Loucy (cell line): ENCODE measurements around the gene GTF3C1.

Experiments used
- H2AFZ ChIP-seq: fragments of 200-600 bp; sonication (generic); 2 replicates; pipeline ENCODE4 v1.6.0; 2016; ENCODE audit warnings: antibody characterized with exemption, mild to moderate bottlenecking, low read length, moderate library complexity
- H3F3A ChIP-seq: fragments of 200-600 bp; 2 replicates; pipeline ENCODE4 v1.6.0; 2016; ENCODE audit warnings: antibody characterized with exemption, low read depth, mild to moderate bottlenecking
- H3K27me3 ChIP-seq: fragments of 200-600 bp; sonication (generic); 2 replicates; pipeline ENCODE4 v1.6.1; 2014; ENCODE audit warnings: low read length, mild to moderate bottlenecking; ENCODE audit not compliant: insufficient read depth, poor library complexity, severe bottlenecking
- H3K36me3 ChIP-seq: fragments of 200-600 bp; sonication (generic); 2 replicates; pipeline ENCODE4 v1.6.1; 2016; ENCODE audit warnings: low read length; ENCODE audit not compliant: insufficient read depth
- H3K4me1 ChIP-seq: fragments of 200-600 bp; sonication (generic); 2 replicates; pipeline ENCODE4 v1.5.1; 2014; ENCODE audit warnings: low read length, mild to moderate bottlenecking; ENCODE audit not compliant: insufficient read depth, poor library complexity, severe bottlenecking
- H3K4me2 ChIP-seq: fragments of 200-600 bp; sonication (generic); 2 replicates; pipeline ENCODE4 v1.6.0; 2014; ENCODE audit warnings: antibody characterized with exemption, low read length, low read depth, mild to moderate bottlenecking; ENCODE audit not compliant: poor library complexity, severe bottlenecking
- H3K4me3 ChIP-seq: fragments of 200-600 bp; sonication (generic); 2 replicates; pipeline ENCODE4 v1.5.1; 2014; ENCODE audit warnings: low read length, mild to moderate bottlenecking, mixed read lengths; ENCODE audit not compliant: poor library complexity, severe bottlenecking
- H3K79me2 ChIP-seq: fragments of 200-600 bp; sonication (generic); 2 replicates; pipeline ENCODE4 v1.6.1; 2014; ENCODE audit warnings: low read length; ENCODE audit not compliant: insufficient read depth
- H3K9ac ChIP-seq: fragments of 200-600 bp; sonication (generic); 2 replicates; pipeline ENCODE4 v1.6.0; 2014; ENCODE audit warnings: mild to moderate bottlenecking, low read depth, low read length, moderate library complexity; ENCODE audit not compliant: poor library complexity, severe bottlenecking
- H3K9me2 ChIP-seq: fragments of 200-600 bp; sonication (generic); replicated peaks from 2 replicates; pipeline ENCODE4 v1.6.1; 2016; ENCODE audit warnings: low read depth, low read length, mixed read lengths
- H3K9me3 ChIP-seq: fragments of 200-600 bp; sonication (generic); 2 replicates; pipeline ENCODE4 v1.6.1; 2014; ENCODE audit warnings: mild to moderate bottlenecking, antibody characterized with exemption, low read length, low read depth; ENCODE audit not compliant: insufficient read depth
- H4K20me1 ChIP-seq: fragments of 200-600 bp; sonication (generic); 2 replicates; pipeline ENCODE4 v1.6.0; 2014; ENCODE audit warnings: antibody characterized with exemption, low read length, mild to moderate bottlenecking; ENCODE audit not compliant: insufficient read depth, poor library complexity, severe bottlenecking
- CTCF ChIP-seq: fragments of 200-600 bp; sonication (generic); conservative IDR thresholded peaks from 2 replicates; pipeline ENCODE4 v1.5.1; 2014; ENCODE audit warnings: mild to moderate bottlenecking, antibody characterized with exemption, low read length
- EZH2phosphoT487 ChIP-seq: fragments of 200-600 bp; IDR thresholded peaks from 2 replicates; pipeline ENCODE4 v1.6.1; 2018; ENCODE audit warnings: antibody characterized with exemption, mild to moderate bottlenecking, moderate library complexity, borderline replicate concordance

Gene GTF3C1

GRCh38 chr16:27505297-27506236, 44.1 kb downstream of the GTF3C1 start:
- TF ChIP-seq CTCF: no peak
- TF ChIP-seq EZH2phosphoT487: no peak
- no peaks in the 10 kb centered on the region for H3F3A ChIP-seq
- no peak overlapping the region for H3K9ac ChIP-seq
- H3K9me2 ChIP-seq: no peaks in the 10 kb centered on the region
- H2AFZ ChIP-seq: no peak overlapping the region
- no peak overlapping the region for H3K4me2 ChIP-seq
- H3K4me1 ChIP-seq: no peaks in the 10 kb centered on the region
- peaks cover 94% of the 10 kb centered on the region; the same call in 1 of the 2 replicates for H3K36me3 ChIP-seq
- H3K79me2 ChIP-seq: no peaks in the 10 kb centered on the region
- H3K4me3 ChIP-seq: no peak overlapping the region
- no peaks in the 10 kb centered on the region for H3K27me3 ChIP-seq
- no peaks in the 10 kb centered on the region for H3K9me3 ChIP-seq
- H4K20me1 ChIP-seq: no peaks in the 10 kb centered on the region

GRCh38 chr16:27503662-27504061, 46.1 kb downstream of the GTF3C1 start:
- no peak overlapping the region for H2AFZ ChIP-seq
- no peaks in the 10 kb centered on the region for H4K20me1 ChIP-seq
- TF ChIP-seq EZH2phosphoT487 (no peak), CTCF (no peak)
- H3F3A ChIP-seq: no peaks in the 10 kb centered on the region
- no peaks in the 10 kb centered on the region for H3K9me3 ChIP-seq
- peaks cover 97% of the 10 kb centered on the region; the same call in 1 of the 2 replicates for H3K36me3 ChIP-seq
- no peaks in the 10 kb centered on the region for H3K4me1 ChIP-seq
- H3K9me2 ChIP-seq: no peaks in the 10 kb centered on the region
- H3K79me2 ChIP-seq: no peaks in the 10 kb centered on the region
- no peak overlapping the region for H3K4me3 ChIP-seq
- H3K9ac ChIP-seq: no peak overlapping the region
- H3K4me2 ChIP-seq: no peak overlapping the region
- H3K27me3 ChIP-seq: no peaks in the 10 kb centered on the region

DNA sequence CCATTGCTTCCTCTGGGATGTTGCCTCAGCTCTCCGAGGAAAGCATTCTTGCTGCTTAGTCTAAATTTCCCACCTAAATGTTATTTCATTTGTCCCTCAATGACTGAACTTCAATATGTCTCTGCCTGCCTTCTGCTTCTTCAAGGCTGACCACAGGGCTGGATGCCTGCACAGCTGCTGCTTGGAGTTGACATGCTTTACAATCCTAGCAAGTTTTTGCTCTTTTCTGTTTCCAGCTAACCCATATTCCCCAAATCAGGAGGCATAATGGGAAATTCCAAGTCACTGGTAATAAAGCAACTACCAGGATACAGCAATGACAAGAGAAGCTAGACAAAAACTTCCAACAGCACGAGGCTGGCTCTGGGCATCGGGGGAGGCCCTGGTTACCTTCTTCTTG, 48.9 kb downstream of the GTF3C1 start:
- Histone ChIP-seq H3K4me2 (no peak overlapping the region), H3K4me1 (no peaks in the 10 kb centered on the region), H3K27me3 (no peaks in the 10 kb centered on the region), H2AFZ (no peak overlapping the region), H3K9me3 (no peaks in the 10 kb centered on the region), H3K9me2 (no peaks in the 10 kb centered on the region), H3K79me2 (no peaks in the 10 kb centered on the region), H3K36me3 (peaks cover 96% of the 10 kb centered on the region; the same call in 1 of the 2 replicates), H3K4me3 (no peak overlapping the region), H4K20me1 (no peaks in the 10 kb centered on the region), H3F3A (no peaks in the 10 kb centered on the region), H3K9ac (no peak overlapping the region)
- no peak for TF ChIP-seq EZH2phosphoT487
- no peak for TF ChIP-seq CTCF
